ENCODE measurements around the gene PDK3. TPM values are rescaled to one million over a fixed set of nuclear protein-coding genes. Genes with fewer than 3 reads are reported as not detected.

The PDK3 gene
- total RNA-seq, 2 experiments from 2014 or later = 22.6 to 35.1 TPM

GRCh38 chrX:24423960-24424359 is 41.1 kb upstream of the PDK3 start:
- Histone ChIP-seq H3K4me3 (ENCODE audit: low read depth, low read length, poor library complexity, severe bottlenecking) (no peak overlapping the region), H3K4me2 (ENCODE audit: low read length) (no peak overlapping the region), H3K9me2 (ENCODE audit: insufficient read depth, low read length) (no peaks in the 10 kb centered on the region), H3K4me1 (ENCODE audit: insufficient read depth, low read length, poor library complexity, severe bottlenecking) (no peaks in the 10 kb centered on the region), H3K27ac (ENCODE audit: low read depth, low read length, poor library complexity, severe bottlenecking) (no peak overlapping the region), H4K20me1 (ENCODE audit: insufficient read depth, low read length) (no peaks in the 10 kb centered on the region), H3K79me2 (ENCODE audit: insufficient read depth, low read depth, low read length) (no peaks in the 10 kb centered on the region), H2AFZ (ENCODE audit: low read length) (no peak overlapping the region), H3K9me3 (ENCODE audit: low read length) (no peaks in the 10 kb centered on the region), H3K36me3 (ENCODE audit: insufficient read depth, low read length) (no peaks in the 10 kb centered on the region)
- BruUV-seq (replicated peaks) = no TSS peak
- POLR2A ChIA-PET = no interaction called here
- no peak for DNase-seq (ENCODE audit: low spot score)
- intact Hi-C loops (cut with micrococcal nuclease; ENCODE audit: unreplicated experiment) = no loop called here
- CTCF ChIA-PET (ENCODE audit: unreplicated experiment) = no interaction called here
- no peak for TF ChIP-seq EZH2phosphoT487 (IDR thresholded peaks at IDR 0.05; ENCODE audit: borderline replicate concordance, low read depth, low read length)
- TF ChIP-seq, protein P1, sequence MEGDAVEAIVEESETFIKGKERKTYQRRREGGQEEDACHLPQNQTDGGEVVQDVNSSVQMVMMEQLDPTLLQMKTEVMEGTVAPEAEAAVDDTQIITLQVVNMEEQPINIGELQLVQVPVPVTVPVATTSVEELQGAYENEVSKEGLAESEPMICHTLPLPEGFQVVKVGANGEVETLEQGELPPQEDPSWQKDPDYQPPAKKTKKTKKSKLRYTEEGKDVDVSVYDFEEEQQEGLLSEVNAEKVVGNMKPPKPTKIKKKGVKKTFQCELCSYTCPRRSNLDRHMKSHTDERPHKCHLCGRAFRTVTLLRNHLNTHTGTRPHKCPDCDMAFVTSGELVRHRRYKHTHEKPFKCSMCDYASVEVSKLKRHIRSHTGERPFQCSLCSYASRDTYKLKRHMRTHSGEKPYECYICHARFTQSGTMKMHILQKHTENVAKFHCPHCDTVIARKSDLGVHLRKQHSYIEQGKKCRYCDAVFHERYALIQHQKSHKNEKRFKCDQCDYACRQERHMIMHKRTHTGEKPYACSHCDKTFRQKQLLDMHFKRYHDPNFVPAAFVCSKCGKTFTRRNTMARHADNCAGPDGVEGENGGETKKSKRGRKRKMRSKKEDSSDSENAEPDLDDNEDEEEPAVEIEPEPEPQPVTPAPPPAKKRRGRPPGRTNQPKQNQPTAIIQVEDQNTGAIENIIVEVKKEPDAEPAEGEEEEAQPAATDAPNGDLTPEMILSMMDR (conservative IDR thresholded peaks at IDR 0.05; ENCODE audit: low read length) = no peak

- Histone ChIP-seq H3K36me3 (ENCODE audit: insufficient read depth, low read length) (no peaks in the 10 kb centered on the region), H3K9me2 (ENCODE audit: insufficient read depth, low read length) (no peaks in the 10 kb centered on the region), H3K9me3 (ENCODE audit: low read length) (no peaks in the 10 kb centered on the region), H3K4me3 (ENCODE audit: low read depth, low read length, poor library complexity, severe bottlenecking) (no peak overlapping the region), H3K79me2 (ENCODE audit: insufficient read depth, low read depth, low read length) (no peaks in the 10 kb centered on the region), H4K20me1 (ENCODE audit: insufficient read depth, low read length) (no peaks in the 10 kb centered on the region), H3K27ac (ENCODE audit: low read depth, low read length, poor library complexity, severe bottlenecking) (no peak overlapping the region), H3K4me1 (ENCODE audit: insufficient read depth, low read length, poor library complexity, severe bottlenecking) (no peaks in the 10 kb centered on the region), H2AFZ (ENCODE audit: low read length) (no peak overlapping the region), H3K4me2 (ENCODE audit: low read length) (no peak overlapping the region)
- DNase-seq (ENCODE audit: low spot score) = no peak
- CTCF ChIA-PET (ENCODE audit: unreplicated experiment) = no interaction called here
- TF ChIP-seq, protein P1 (conservative IDR thresholded peaks at IDR 0.05; ENCODE audit: low read length) = no peak
- no peak for TF ChIP-seq EZH2phosphoT487 (IDR thresholded peaks at IDR 0.05; ENCODE audit: borderline replicate concordance, low read depth, low read length)
- POLR2A ChIA-PET = no interaction called here
- intact Hi-C loops (cut with micrococcal nuclease; ENCODE audit: unreplicated experiment) = no loop called here
- no TSS peak for BruUV-seq (replicated peaks)
Measured at GRCh38 chrX:24424948-24425347, 40.1 kb upstream of the PDK3 start.

- no peak overlapping the region for H3K4me2 ChIP-seq (ENCODE audit: low read length)
- intact Hi-C loops (cut with micrococcal nuclease; ENCODE audit: unreplicated experiment) = no loop called here
- ChIA-PET POLR2A (interaction anchor here (0.6 kb wide), 1 partner anchor 27 kb away, joined by 3 read pairs; no protein-coding TSS in a partner anchor), CTCF (ENCODE audit: unreplicated experiment) (no interaction called here)
- no peak overlapping the region for H3K4me3 ChIP-seq (ENCODE audit: low read depth, low read length, poor library complexity, severe bottlenecking)
- H4K20me1 ChIP-seq (ENCODE audit: insufficient read depth, low read length) = no peaks in the 10 kb centered on the region
- H3K27ac ChIP-seq (ENCODE audit: low read depth, low read length, poor library complexity, severe bottlenecking) = no peak overlapping the region
- H3K9me3 ChIP-seq (ENCODE audit: low read length) = no peaks in the 10 kb centered on the region
- no peak overlapping the region for H2AFZ ChIP-seq (ENCODE audit: low read length)
- no peaks in the 10 kb centered on the region for H3K4me1 ChIP-seq (ENCODE audit: insufficient read depth, low read length, poor library complexity, severe bottlenecking)
- TF ChIP-seq, protein P1 (conservative IDR thresholded peaks at IDR 0.05; ENCODE audit: low read length) = no peak
- TF ChIP-seq EZH2phosphoT487 (IDR thresholded peaks at IDR 0.05; ENCODE audit: borderline replicate concordance, low read depth, low read length) = no peak
- no peak for DNase-seq (ENCODE audit: low spot score)
- no peaks in the 10 kb centered on the region for H3K79me2 ChIP-seq (ENCODE audit: insufficient read depth, low read depth, low read length)
- no peaks in the 10 kb centered on the region for H3K9me2 ChIP-seq (ENCODE audit: insufficient read depth, low read length)
- no peaks in the 10 kb centered on the region for H3K36me3 ChIP-seq (ENCODE audit: insufficient read depth, low read length)
- BruUV-seq (replicated peaks) = no TSS peak
Measured at GRCh38 chrX:24425806-24426205, 39.3 kb upstream of the PDK3 start.
